NCI-H774 (cell line): Measurements from ENCODE around the gene ZBTB37.
"Not testable (repeated sequence)": the region's sequence is repeated elsewhere in the genome, so short reads cannot be mapped to it uniquely, and the experiment has no call there.

ENCODE experiments used
- DNase-seq: peaks from one replicate; lab custom pipeline; 2025; lab: John Stamatoyannopoulos, UW

ZBTB37 gene

GRCh38 chr1:173913111-173913510 is 44.9 kb downstream of the ZBTB37 start:
- no peak for DNase-seq

- no peak for DNase-seq
Measured at GRCh38 chr1:173914366-173914871, 46.2 kb downstream of the ZBTB37 start.

- DNase-seq: no peak
Measured at GRCh38 chr1:173915596-173915995, 47.4 kb downstream of the ZBTB37 start.

GRCh38 chr1:173916667-173917066 is 48.5 kb downstream of the ZBTB37 start:
- DNase-seq: no peak

- DNase-seq: no peak
Measured at GRCh38 chr1:173917149-173917548, 49.0 kb downstream of the ZBTB37 start, which contains the start of gene SERPINC1. SERPINC1 (minus strand) TSS chr1:173917327; CDS start chr1:173917259, 68 bp downstream.

GRCh38 chr1:173917635-173918493 is 49.7 kb downstream of the ZBTB37 start:
- no peak for DNase-seq

GRCh38 chr1:173920861-173921260 is 52.7 kb downstream of the ZBTB37 start:
- no peak for DNase-seq

GRCh38 chr1:173925306-173926242 is 57.4 kb downstream of the ZBTB37 start:
- no peak for DNase-seq

GRCh38 chr1:173930541-173930940 is 62.4 kb downstream of the ZBTB37 start:
- DNase-seq: not testable (repeated sequence)

- no peak for DNase-seq
Measured at GRCh38 chr1:173934440-173934839, 66.3 kb downstream of the ZBTB37 start.

GRCh38 chr1:173937062-173937461 is 68.9 kb downstream of the ZBTB37 start:
- no peak for DNase-seq

- no peak for DNase-seq
Measured at GRCh38 chr1:173946380-173946921, 78.3 kb downstream of the ZBTB37 start.

- no peak for DNase-seq
Measured at GRCh38 chr1:173948594-173948993, 80.4 kb downstream of the ZBTB37 start.
